ENCODE results near the gene CPD. TPM values are rescaled to one million over a fixed set of nuclear protein-coding genes. Genes with fewer than 3 reads are reported as not detected.

The CPD gene
- total and polyA plus RNA-seq, 7 donors, result 3.9 to 99.5 (median 33.7) TPM

DNA sequence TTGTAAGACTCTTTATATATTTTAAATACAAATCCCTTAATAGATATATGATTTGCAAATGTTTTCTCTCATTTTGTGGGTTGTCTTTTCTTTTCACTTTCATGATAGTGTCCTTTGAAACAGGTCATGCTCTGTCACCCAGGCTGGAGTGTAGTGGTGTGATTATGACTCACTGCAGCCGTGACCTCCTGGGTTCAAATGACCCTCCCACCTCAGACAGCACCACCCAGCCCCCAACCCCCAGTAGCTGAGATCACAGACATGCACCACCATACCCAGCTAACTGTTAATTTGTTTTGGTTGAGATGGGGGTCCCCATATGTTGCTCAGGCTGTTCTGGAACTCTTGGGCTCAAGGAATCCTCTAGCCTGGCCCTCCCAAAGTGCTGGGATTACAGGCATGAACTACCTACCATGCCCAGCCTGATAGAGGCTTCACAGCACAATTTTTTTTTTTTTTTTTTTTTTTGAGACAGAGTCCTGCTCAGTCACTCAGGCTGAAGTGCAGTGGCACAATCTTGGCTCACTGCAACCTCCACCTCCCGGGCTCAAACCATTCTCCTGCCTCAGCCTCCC is 26.4 kb upstream of the CPD start:
- no peak for DNase-seq
- Histone ChIP-seq H3K4me3 (no peak overlapping the region), H3K36me3 (no peaks in the 10 kb centered on the region), H3K27me3 (no peaks in the 10 kb centered on the region), H3K4me1 (no peaks in the 10 kb centered on the region), H3K27ac (no peak overlapping the region), H3K9me3 (no peaks in the 10 kb centered on the region)
- WGBS, 2 donors, result 78 to 87% methylated on average over 2 of the region's 2 CpGs
- intact Hi-C loops (cut with DNase I), result no loop called here
- TF ChIP-seq, protein P1, sequence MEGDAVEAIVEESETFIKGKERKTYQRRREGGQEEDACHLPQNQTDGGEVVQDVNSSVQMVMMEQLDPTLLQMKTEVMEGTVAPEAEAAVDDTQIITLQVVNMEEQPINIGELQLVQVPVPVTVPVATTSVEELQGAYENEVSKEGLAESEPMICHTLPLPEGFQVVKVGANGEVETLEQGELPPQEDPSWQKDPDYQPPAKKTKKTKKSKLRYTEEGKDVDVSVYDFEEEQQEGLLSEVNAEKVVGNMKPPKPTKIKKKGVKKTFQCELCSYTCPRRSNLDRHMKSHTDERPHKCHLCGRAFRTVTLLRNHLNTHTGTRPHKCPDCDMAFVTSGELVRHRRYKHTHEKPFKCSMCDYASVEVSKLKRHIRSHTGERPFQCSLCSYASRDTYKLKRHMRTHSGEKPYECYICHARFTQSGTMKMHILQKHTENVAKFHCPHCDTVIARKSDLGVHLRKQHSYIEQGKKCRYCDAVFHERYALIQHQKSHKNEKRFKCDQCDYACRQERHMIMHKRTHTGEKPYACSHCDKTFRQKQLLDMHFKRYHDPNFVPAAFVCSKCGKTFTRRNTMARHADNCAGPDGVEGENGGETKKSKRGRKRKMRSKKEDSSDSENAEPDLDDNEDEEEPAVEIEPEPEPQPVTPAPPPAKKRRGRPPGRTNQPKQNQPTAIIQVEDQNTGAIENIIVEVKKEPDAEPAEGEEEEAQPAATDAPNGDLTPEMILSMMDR (IDR thresholded peaks at IDR 0.05), result no peak
- TF ChIP-seq POLR2A (IDR thresholded peaks at IDR 0.05) (no peak), EP300 (IDR thresholded peaks at IDR 0.05) (no peak), POLR2AphosphoS5 (IDR thresholded peaks at IDR 0.05) (no peak)

DNA sequence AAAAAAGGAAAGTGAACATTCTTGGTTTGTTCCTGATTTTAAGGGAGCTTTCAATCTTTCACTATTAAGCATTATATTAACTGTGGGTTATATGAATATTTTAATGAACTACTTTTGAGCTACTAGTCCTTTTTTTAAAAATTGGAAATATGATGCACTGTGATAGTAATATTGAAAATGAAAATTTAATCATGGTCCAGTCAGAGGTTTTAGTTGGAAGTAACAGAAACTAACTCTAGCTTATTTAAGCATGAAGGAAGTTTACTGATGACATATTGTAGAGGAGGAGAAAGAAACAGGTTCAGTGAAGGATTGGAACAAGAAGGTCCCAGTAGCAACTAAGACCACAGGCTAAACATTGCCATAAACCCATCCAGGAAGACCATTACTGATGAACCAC is 24.0 kb upstream of the CPD start:
- intact Hi-C loops (cut with DNase I), result no loop called here
- Histone ChIP-seq H3K4me1 (no peaks in the 10 kb centered on the region), H3K27ac (no peak overlapping the region), H3K4me3 (no peak overlapping the region), H3K9me3 (no peaks in the 10 kb centered on the region), H3K36me3 (no peaks in the 10 kb centered on the region), H3K27me3 (no peaks in the 10 kb centered on the region)
- TF ChIP-seq EP300 (IDR thresholded peaks at IDR 0.05) (no peak), POLR2AphosphoS5 (IDR thresholded peaks at IDR 0.05) (no peak)
- TF ChIP-seq, protein P1 (IDR thresholded peaks at IDR 0.05), result no peak
- no peak for DNase-seq

DNA sequence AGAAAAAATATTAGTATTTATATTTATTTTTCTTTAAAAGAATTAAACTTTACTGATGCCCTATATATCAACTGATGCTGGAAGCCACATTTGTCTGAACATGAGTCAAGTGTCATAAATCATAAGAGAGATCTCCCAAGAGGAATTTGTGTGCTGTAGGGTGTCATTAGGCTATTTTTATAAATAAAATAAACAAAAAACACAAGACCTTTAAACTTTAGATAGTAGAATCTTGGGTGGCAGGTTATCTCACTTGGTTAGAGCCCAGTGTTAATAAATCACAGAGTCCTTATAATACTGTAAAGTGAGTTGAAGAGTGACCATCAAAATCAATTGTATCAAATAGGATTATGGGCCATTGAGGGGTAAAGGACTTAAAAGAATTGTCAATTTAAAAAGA is 21.3 kb upstream of the CPD start:
- peaks cover 0 to 6% (median 2%) of the 10 kb centered on the region in 4 donors for H3K9me3 ChIP-seq
- TF ChIP-seq POLR2AphosphoS5 (IDR thresholded peaks at IDR 0.05) (no peak), EP300 (IDR thresholded peaks at IDR 0.05) (no peak), POLR2A (IDR thresholded peaks at IDR 0.05) (no peak)
- TF ChIP-seq, protein P1 (IDR thresholded peaks at IDR 0.05), result no peak
- no peak overlapping the region for H3K27ac ChIP-seq
- H3K36me3 ChIP-seq, result no peaks in the 10 kb centered on the region
- no peak for DNase-seq
- no peaks in the 10 kb centered on the region for H3K4me1 ChIP-seq
- H3K27me3 ChIP-seq, result no peaks in the 10 kb centered on the region
- no peak overlapping the region for H3K4me3 ChIP-seq
- intact Hi-C loops (cut with DNase I), result no loop called here

DNA sequence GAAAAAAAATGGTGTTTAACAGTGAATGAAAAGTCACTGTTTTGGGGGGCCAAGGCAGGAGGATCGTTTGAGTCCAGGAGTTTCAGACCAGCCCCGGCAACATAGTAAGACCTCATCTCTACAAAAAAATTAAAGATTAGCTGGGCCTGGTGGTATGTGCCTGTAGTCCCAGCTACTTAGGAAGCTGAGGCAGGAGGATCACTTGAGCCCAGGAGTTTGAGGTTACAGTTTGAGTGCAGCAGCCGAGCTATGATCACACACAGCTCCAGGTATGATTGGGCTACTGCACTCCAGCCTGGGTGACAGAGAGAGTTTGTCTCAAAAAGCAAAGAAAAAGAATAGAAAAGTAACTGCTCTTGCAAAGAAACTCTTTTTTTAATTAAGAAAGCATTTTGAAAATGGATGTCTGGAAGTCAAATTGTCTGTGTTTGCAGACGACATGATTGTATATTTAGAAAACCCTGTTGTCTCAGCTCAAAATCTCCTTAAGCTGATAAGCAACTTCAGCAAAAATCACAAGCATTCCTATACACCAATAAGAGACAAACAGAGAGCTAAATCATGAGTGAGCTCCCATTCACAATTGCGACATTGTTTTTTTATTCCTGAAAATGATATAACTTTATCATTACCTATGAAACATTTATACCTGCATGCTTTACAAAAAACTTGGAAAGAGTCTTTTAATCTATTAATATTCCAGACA is 20.5 kb upstream of the CPD start:
- DNase-seq, result no peak
- no peak overlapping the region for H3K27ac ChIP-seq
- no peaks in the 10 kb centered on the region for H3K27me3 ChIP-seq
- H3K4me3 ChIP-seq, result no peak overlapping the region
- peaks cover 0 to 6% (median 2%) of the 10 kb centered on the region in 4 donors for H3K9me3 ChIP-seq
- no peak for TF ChIP-seq POLR2AphosphoS5 (IDR thresholded peaks at IDR 0.05)
- no peak for TF ChIP-seq POLR2A (IDR thresholded peaks at IDR 0.05)
- TF ChIP-seq, protein P1 (IDR thresholded peaks at IDR 0.05), result no peak
- no peak for TF ChIP-seq EP300 (IDR thresholded peaks at IDR 0.05)
- H3K36me3 ChIP-seq, result no peaks in the 10 kb centered on the region
- 81 to 87% methylated on average over 5 of the region's 5 CpGs for WGBS, 2 donors
- intact Hi-C loops (cut with DNase I), result no loop called here
- no peaks in the 10 kb centered on the region for H3K4me1 ChIP-seq

All from sigmoid colon (tissue), 7 donors.